ENCODE results near the gene FAM234A.

Gene FAM234A

DNA sequence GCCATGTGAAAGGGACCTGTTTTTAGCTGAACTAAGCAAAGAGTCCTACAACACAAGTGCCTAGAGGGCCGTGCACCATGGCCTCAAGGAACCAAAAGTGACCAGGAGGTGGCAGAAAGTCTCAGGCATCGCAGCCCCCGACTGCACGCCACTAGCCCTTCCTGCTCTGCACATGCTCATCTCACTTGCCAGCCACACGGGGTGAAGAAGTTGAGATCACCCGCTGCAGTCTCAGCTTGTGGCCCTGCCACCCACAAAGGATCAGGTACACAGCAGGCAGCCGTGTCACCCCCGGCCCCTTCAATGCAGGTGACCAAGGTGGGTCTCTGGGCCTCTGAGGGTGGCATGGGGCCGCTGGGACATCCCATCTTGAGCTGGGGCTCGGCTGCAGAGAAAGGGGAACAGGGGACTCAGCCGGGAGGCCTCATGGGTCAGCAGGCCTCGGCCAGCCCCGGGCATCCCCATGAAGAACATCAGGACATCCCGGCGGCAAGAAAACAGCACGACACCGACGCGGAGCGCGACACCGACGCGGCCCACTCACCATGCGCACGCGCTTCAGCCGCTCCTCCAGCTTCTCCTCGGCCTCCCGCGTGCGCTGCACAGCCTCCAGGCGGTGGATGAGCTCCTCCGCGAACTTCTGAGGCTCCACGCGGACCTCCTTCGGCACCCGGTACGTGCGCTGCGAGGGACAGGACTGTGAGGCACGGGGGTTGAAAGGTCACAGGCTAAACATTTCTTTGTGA lies 69.3 kb downstream of the FAM234A start:
- FAIRE-seq = no peak

DNA sequence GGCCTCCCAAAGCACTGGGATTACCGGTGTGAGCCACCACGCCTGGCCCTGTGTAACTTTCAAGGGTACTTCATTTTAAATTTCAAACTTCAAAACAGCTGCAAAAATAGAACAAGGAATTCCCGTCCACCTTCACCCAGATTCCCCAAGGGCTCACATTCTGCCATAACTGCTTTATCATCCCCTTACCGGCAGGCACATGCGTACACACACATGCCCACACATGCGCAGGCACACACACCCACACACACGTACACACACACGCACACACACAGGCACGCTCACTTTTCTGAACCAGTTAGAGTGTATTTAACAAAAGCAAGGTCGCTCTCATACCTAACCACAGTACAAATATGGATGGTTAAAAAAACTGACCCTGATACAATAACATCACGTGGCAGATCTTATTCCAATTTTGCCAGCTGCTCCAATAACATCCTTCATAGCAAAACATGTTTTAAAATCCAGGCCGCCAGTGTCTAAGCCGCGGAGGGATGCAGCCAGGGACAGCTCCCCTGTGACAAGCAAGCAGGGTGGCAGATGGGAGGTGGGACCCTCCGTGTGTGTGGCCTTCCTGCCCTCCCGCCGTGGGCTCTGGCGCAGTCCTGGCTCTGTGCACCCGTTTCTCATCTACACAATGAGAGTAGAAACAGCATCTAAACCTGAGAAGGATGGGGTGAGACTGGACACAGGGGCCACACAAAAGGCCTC lies 71.5 kb downstream of the FAM234A start:
- FAIRE-seq = no peak

DNA sequence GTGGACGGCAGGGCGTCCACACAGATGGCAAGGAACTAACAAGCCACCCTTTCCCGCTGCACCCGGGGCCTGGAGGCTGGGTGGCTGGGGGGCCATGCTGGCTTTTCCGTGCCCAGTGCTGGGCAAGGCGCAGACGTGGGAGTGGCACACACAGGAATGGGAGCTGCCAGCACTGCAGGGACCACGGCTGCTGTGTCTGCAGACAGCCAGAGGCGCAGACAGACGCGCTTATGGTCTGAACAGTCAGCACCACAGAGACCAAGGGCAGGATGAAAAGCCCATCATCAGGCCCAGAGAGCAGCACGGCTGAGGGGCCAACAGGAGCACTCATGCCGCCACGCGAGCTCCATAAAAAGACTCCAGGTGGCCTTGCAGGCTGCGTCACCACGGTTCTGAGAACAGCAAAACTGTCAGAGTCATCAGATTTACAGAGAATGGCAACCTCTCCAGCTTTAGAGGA lies 72.3 kb downstream of the FAM234A start:
- FAIRE-seq = peak; percentile 84

DNA sequence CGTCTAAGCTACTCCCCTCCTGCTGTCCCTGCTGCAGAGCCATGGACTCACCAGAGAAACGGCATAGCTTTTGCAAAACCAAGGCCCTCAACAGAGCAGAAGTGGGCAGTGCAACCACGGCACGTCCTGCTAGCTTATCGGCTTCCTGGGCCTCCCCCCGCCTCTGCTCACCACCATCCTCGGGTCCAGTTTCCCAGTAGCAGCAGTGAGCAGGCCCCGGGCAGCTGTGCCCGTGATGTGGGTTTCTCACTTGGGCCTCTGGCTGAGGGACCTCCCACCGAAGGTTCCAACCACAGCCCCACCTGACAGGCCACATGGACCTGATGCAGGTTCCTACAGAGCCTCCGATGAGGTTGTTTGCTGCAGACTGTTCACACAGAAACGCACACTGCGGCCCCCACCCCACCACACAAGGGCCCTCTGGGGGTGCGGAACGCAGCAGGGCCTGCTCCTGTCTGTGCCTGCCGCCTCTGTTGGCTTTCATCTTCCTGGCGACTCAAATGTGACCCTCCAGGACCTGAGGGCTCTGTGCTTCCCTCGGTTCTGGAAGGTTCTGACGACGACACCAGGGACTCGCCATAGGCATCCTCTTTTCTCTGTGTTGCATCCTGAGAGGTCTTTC lies 73.2 kb downstream of the FAM234A start:
- FAIRE-seq = no peak

DNA sequence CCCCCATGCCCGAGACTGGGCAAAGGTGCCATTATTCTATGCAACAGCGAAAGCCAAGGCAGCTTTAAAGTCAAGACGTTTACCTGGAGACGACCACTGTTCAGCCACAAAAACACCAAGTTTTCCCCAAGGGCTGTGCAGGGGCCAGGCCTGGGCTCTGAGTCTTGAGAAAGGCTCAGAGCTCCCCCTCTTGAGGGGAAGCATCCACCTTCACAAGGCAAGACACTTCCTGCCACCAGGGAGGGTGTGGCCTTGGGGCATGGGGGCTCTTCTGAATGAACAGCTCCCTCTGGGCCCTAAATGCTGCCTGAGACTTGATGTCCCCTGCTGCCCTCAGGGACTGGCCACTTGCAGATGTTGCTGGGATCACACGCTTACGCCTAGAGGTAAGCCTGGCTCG lies 74.9 kb downstream of the FAM234A start:
- FAIRE-seq = no peak

DNA sequence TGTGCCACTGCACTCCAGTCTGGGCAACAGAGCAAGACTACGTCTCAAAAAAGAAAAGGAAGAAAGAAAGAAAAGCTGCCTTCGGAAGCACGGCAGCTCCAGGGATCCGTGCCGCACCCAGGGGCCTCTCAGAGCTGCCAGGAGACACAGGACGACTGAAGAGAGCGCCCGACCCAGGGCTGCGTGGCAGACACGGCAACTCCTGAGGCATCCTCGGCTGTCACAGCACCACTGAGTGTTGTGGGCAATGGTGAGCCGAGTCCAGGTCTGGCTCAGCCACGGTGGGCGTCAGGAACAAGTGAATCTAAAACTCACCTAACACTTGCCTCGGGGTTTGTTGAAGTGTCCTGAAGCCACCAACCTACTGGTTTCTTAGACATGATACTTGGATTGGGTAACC lies 77.1 kb downstream of the FAM234A start:
- FAIRE-seq = no peak

DNA sequence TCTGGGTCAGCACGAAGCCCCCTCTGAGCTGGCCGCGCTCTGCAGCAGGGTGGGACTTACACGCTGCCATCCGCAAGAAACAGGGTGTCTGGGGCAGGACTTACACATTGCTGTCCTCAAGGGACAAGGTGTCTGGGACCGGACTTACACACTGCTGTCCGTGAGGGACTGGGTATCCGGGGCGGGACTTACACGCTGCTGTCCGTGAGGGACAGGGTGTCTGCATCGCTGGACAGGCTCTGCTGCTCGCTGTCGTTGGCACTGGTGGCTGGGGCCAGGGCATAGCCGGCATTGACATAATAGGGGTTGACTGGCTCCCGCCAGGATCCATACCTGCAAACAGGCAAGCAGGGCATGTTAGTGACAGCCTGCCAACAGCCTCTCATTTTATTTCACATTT lies 79.7 kb downstream of the FAM234A start:
- FAIRE-seq = no peak

DNA sequence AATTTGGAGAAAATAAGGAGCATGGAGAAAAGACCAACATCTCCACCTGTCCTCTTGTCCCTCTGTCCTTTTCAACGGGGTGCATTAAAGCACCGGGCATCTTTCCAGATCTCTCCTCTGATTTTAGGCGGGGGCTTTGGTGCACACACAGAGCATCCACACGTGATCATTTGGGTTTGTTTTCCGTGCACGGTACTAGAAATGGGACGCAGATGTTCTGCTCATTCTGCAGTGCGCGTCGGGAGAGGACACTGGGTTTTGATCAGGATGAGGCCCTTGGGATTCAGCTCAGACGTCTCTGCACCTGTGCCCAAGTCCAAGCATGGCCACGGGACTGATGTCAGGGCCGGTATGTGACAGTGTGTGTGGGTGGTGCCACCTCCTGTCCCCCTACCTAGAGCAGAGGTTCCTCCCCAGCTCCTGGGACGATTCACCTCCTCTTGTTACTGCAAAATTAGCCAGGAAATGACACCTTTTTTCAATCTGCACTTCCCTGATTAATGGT lies 80.2 kb downstream of the FAM234A start:
- no peak for FAIRE-seq

Measured in islet of Langerhans (tissue), 1 donor.